ENCODE measurements around the gene LIX1.
"Not testable (repeated sequence)": the region's sequence is repeated elsewhere in the genome, so short reads cannot be mapped to it uniquely, and the experiment has no call there.

The LIX1 gene

GRCh38 chr5:97141031-97141430 is 1.4 kb downstream of the LIX1 start:
- no peak overlapping the region for H3K27ac ChIP-seq (ENCODE audit: low read depth, low read length, poor library complexity, severe bottlenecking)
- H3K27me3 ChIP-seq (ENCODE audit: insufficient read depth, low read length): no peaks in the 10 kb centered on the region
- H3K79me2 ChIP-seq (ENCODE audit: insufficient read depth, low read length): no peaks in the 10 kb centered on the region
- no peaks in the 10 kb centered on the region for H3F3A ChIP-seq (ENCODE audit: insufficient read depth, low read length)
- no peak overlapping the region for H3K9ac ChIP-seq (ENCODE audit: low read length)
- no peaks in the 10 kb centered on the region for H3K9me3 ChIP-seq (ENCODE audit: low read length)
- no peak overlapping the region for H2AFZ ChIP-seq (ENCODE audit: low read length)
- no peaks in the 10 kb centered on the region for H3K36me3 ChIP-seq (ENCODE audit: insufficient read depth, low read length)
- TF ChIP-seq EZH2 (IDR thresholded peaks at IDR 0.05; ENCODE audit: borderline replicate concordance, low read length) (no peak), CTCF (IDR thresholded peaks at IDR 0.05; ENCODE audit: low read length) (no peak)
- no peaks in the 10 kb centered on the region for H3K9me2 ChIP-seq (ENCODE audit: low read depth, low read length)
- no peak overlapping the region for H3K4me3 ChIP-seq (ENCODE audit: low read depth, low read length, poor library complexity, severe bottlenecking)
- no peak overlapping the region for H3K4me2 ChIP-seq (ENCODE audit: low read length)
- H4K20me1 ChIP-seq (ENCODE audit: insufficient read depth, low read length): no peaks in the 10 kb centered on the region
- H3K4me1 ChIP-seq (ENCODE audit: insufficient read depth, low read length, severe bottlenecking): no peaks in the 10 kb centered on the region

DNA sequence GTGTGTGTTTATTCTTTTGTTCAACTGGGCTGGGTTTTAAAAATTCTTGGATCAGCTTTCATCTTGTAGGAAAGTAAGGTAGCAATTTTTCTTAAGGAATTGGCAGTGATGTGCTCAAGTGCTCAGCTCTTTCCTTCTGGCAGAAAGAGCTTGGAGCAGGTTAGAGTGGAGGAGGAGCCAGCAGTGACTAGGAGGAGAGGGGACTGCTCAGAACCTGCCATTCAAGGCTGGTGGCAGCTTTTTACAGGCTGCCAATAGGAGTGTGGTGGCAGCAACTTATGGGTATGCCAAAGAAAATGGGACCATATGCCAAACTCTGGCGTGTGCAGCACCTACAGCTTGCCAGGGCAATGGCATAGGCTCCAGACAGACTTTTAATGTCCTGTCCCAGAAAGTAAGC is 2.2 kb downstream of the LIX1 start:
- not testable (repeated sequence) for H3K4me2 ChIP-seq (ENCODE audit: low read length); H3K27ac ChIP-seq (ENCODE audit: low read depth, low read length, poor library complexity, severe bottlenecking); H3K4me3 ChIP-seq (ENCODE audit: low read depth, low read length, poor library complexity, severe bottlenecking); H4K20me1 ChIP-seq (ENCODE audit: insufficient read depth, low read length); H2AFZ ChIP-seq (ENCODE audit: low read length); H3K36me3 ChIP-seq (ENCODE audit: insufficient read depth, low read length); H3K27me3 ChIP-seq (ENCODE audit: insufficient read depth, low read length); H3K9me2 ChIP-seq (ENCODE audit: low read depth, low read length); H3F3A ChIP-seq (ENCODE audit: insufficient read depth, low read length); H3K79me2 ChIP-seq (ENCODE audit: insufficient read depth, low read length); H3K9ac ChIP-seq (ENCODE audit: low read length); H3K4me1 ChIP-seq (ENCODE audit: insufficient read depth, low read length, severe bottlenecking); H3K9me3 ChIP-seq (ENCODE audit: low read length)

GRCh38 chr5:97136475-97136874 is 5.9 kb downstream of the LIX1 start:
- no peaks in the 10 kb centered on the region for H3K9me3 ChIP-seq (ENCODE audit: low read length)
- H3F3A ChIP-seq (ENCODE audit: insufficient read depth, low read length): no peaks in the 10 kb centered on the region
- H3K4me2 ChIP-seq (ENCODE audit: low read length): no peak overlapping the region
- H3K27me3 ChIP-seq (ENCODE audit: insufficient read depth, low read length): no peaks in the 10 kb centered on the region
- no peak overlapping the region for H3K4me3 ChIP-seq (ENCODE audit: low read depth, low read length, poor library complexity, severe bottlenecking)
- H3K9ac ChIP-seq (ENCODE audit: low read length): no peak overlapping the region
- no peaks in the 10 kb centered on the region for H3K79me2 ChIP-seq (ENCODE audit: insufficient read depth, low read length)
- H3K27ac ChIP-seq (ENCODE audit: low read depth, low read length, poor library complexity, severe bottlenecking): no peak overlapping the region
- H3K9me2 ChIP-seq (ENCODE audit: low read depth, low read length): no peaks in the 10 kb centered on the region
- no peaks in the 10 kb centered on the region for H4K20me1 ChIP-seq (ENCODE audit: insufficient read depth, low read length)
- H3K36me3 ChIP-seq (ENCODE audit: insufficient read depth, low read length): no peaks in the 10 kb centered on the region
- H3K4me1 ChIP-seq (ENCODE audit: insufficient read depth, low read length, severe bottlenecking): no peaks in the 10 kb centered on the region
- no peak for TF ChIP-seq CTCF (IDR thresholded peaks at IDR 0.05; ENCODE audit: low read length)
- no peak for TF ChIP-seq EZH2 (IDR thresholded peaks at IDR 0.05; ENCODE audit: borderline replicate concordance, low read length)
- H2AFZ ChIP-seq (ENCODE audit: low read length): no peak overlapping the region

- no peak overlapping the region for H3K27ac ChIP-seq (ENCODE audit: low read depth, low read length, poor library complexity, severe bottlenecking)
Measured at GRCh38 chr5:97135868-97136267, 6.5 kb downstream of the LIX1 start.

More at GRCh38 chr5:97135868-97136267, 6.5 kb downstream of the LIX1 start:
- no peak overlapping the region for H3K4me2 ChIP-seq (ENCODE audit: low read length)
- no peaks in the 10 kb centered on the region for H3K27me3 ChIP-seq (ENCODE audit: insufficient read depth, low read length)
- no peak overlapping the region for H3K9ac ChIP-seq (ENCODE audit: low read length)
- no peak for TF ChIP-seq CTCF (IDR thresholded peaks at IDR 0.05; ENCODE audit: low read length)
- TF ChIP-seq EZH2 (IDR thresholded peaks at IDR 0.05; ENCODE audit: borderline replicate concordance, low read length): no peak
- no peaks in the 10 kb centered on the region for H3F3A ChIP-seq (ENCODE audit: insufficient read depth, low read length)
- no peaks in the 10 kb centered on the region for H3K4me1 ChIP-seq (ENCODE audit: insufficient read depth, low read length, severe bottlenecking)
- no peaks in the 10 kb centered on the region for H4K20me1 ChIP-seq (ENCODE audit: insufficient read depth, low read length)
- no peaks in the 10 kb centered on the region for H3K36me3 ChIP-seq (ENCODE audit: insufficient read depth, low read length)
- H3K79me2 ChIP-seq (ENCODE audit: insufficient read depth, low read length): no peaks in the 10 kb centered on the region
- no peaks in the 10 kb centered on the region for H3K9me2 ChIP-seq (ENCODE audit: low read depth, low read length)
- no peak overlapping the region for H3K4me3 ChIP-seq (ENCODE audit: low read depth, low read length, poor library complexity, severe bottlenecking)
- H3K9me3 ChIP-seq (ENCODE audit: low read length): no peaks in the 10 kb centered on the region
- H2AFZ ChIP-seq (ENCODE audit: low read length): no peak overlapping the region

Data from OCI-LY1 (cell line).